HCT116 (cell line): ENCODE data around the gene TCEANC. TPM values are rescaled to one million over a fixed set of nuclear protein-coding genes. Genes with fewer than 3 reads are reported as not detected.

Experiments
- ATAC-seq: fragments of 200-7000 bp; cut with Tn5 transposase; 2 replicates; pipeline ENCODE4 v1.9.1; 2020; ENCODE audit warnings: mild to moderate bottlenecking, moderate library complexity
- BruUV-seq: library from RNA; stranded (reverse); fragments of 400-500 nt; replicated peaks from 2 replicates; lab custom pipeline; 2021; lab: Mats Ljungman, UMichigan
- CTCF ChIA-PET: fragments of 300-600 bp; sonication (Branson Sonifier 250); formaldehyde crosslinking; loops from one replicate; lab custom pipeline; 2021; ENCODE audit warnings: antibody characterized with exemption; lab: Charles Lee
- POLR2A ChIA-PET: fragments of 300-600, 350-600 bp; sonication (Branson Sonifier 250); formaldehyde crosslinking; loops from one replicate; lab custom pipeline; 2021; ENCODE audit warnings: antibody characterized with exemption; lab: Charles Lee
- RAD21 ChIA-PET, 2 experiments: fragments of 300-600 bp; sonication (Branson Sonifier 250); formaldehyde crosslinking; loops; one replicate each; lab custom pipeline; 2023; ENCODE audit warnings: low total read pairs in 2 of 2; ENCODE audit not compliant: uncharacterized antibody in 2 of 2, unreplicated experiment in 2 of 2, low non-redundant PET in 1 of 2; lab: Charles Lee
- DNase-seq: peaks from one replicate; pipeline ENCODE4 v3.0.0-alpha.2; 2010; ENCODE audit warnings: low read depth, low spot score
- H2AFZ ChIP-seq: fragments of 200-600 bp; shearing (Covaris generic), sonication (generic); 2 replicates; pipeline ENCODE4 v1.6.1; 2017; ENCODE audit warnings: low read depth, mixed run types, mixed read lengths, antibody characterized with exemption, low read length; ENCODE audit not compliant: poor library complexity, severe bottlenecking
- H3K27ac ChIP-seq: 2 replicates; pipeline ENCODE4 v1.5.1; 2012; ENCODE audit warnings: low read depth, low read length
- H3K27me3 ChIP-seq: fragments of 200-600 bp; sonication (generic); 2 replicates; pipeline ENCODE4 v1.6.1; 2016; ENCODE audit warnings: mixed run types, low read length, mixed read lengths; ENCODE audit not compliant: insufficient read depth
- H3K36me3 ChIP-seq, 2 experiments: fragments of 200-500 bp in 1 of 2; fragments of 200-600 bp in 1 of 2; sonication (Bioruptor generic) in 1 of 2; sonication (generic) in 1 of 2; 2 replicates each; pipeline versions ENCODE4 v1.5.1 to v1.6.1; 2014 to 2016; ENCODE audit warnings: low read length in 2 of 2, inconsistent platforms in 1 of 2, mixed read lengths in 1 of 2, mixed run types in 1 of 2; ENCODE audit not compliant: insufficient read depth in 2 of 2, control insufficient read depth in 1 of 2
- H3K4me1 ChIP-seq, 2 experiments: fragments of 200-600 bp in 1 of 2; sonication (generic) in 1 of 2; 2 replicates each; pipeline versions ENCODE4 v1.5.1 to v1.6.1; 2012 to 2017; ENCODE audit warnings: low read length in 2 of 2, inconsistent platforms in 1 of 2, mild to moderate bottlenecking in 1 of 2, mixed read lengths in 1 of 2, mixed run types in 1 of 2, moderate library complexity in 1 of 2; ENCODE audit not compliant: insufficient read depth in 2 of 2, control insufficient read depth in 1 of 2
- H3K4me2 ChIP-seq: fragments of 200-600 bp; sonication (generic); 2 replicates; pipeline ENCODE4 v1.6.1; 2017; ENCODE audit warnings: mixed run types, low read length, mixed read lengths
- H3K4me3 ChIP-seq, 2 experiments: fragments of 200-600 bp in 1 of 2; sonication (generic) in 1 of 2; replicated peaks in 1 of 2; 2 replicates each; pipeline ENCODE4 v1.5.1; 2011 to 2016; ENCODE audit warnings: low read length in 2 of 2, control low read depth in 1 of 2, low read depth in 1 of 2, mild to moderate bottlenecking in 1 of 2, mixed read lengths in 1 of 2, mixed run types in 1 of 2
- H3K79me2 ChIP-seq: fragments of 200-600 bp; sonication (generic); 2 replicates; pipeline ENCODE4 v1.6.1; 2017; ENCODE audit warnings: mild to moderate bottlenecking, mixed run types, low read length, moderate library complexity, mixed read lengths; ENCODE audit not compliant: insufficient read depth
- H3K9ac ChIP-seq: fragments of 200-600 bp; sonication (generic); 2 replicates; pipeline ENCODE4 v1.6.1; 2016; ENCODE audit warnings: low read length, mixed read lengths
- H3K9me2 ChIP-seq: fragments of 200-600 bp; sonication (generic), shearing (Covaris generic); 2 replicates; pipeline ENCODE4 v1.6.1; 2017; ENCODE audit warnings: mixed run types, mild to moderate bottlenecking, moderate library complexity; ENCODE audit not compliant: insufficient read depth
- H3K9me3 ChIP-seq, 2 experiments: fragments of 200-500 bp in 1 of 2; fragments of 200-600 bp in 1 of 2; sonication (Bioruptor generic) in 1 of 2; sonication (generic) in 1 of 2; 2 replicates each; pipeline ENCODE4 v1.6.1; 2014 to 2017; ENCODE audit warnings: low read length in 2 of 2, mixed read lengths in 2 of 2, inconsistent platforms in 1 of 2, low read depth in 1 of 2, mild to moderate bottlenecking in 1 of 2, mixed run types in 1 of 2, moderate library complexity in 1 of 2; ENCODE audit not compliant: control insufficient read depth in 1 of 2, insufficient read depth in 1 of 2
- H4K20me1 ChIP-seq: fragments of 200-600 bp; sonication (generic), shearing (Covaris generic); 2 replicates; pipeline ENCODE4 v1.6.1; 2017; ENCODE audit warnings: mixed run types, mild to moderate bottlenecking, moderate library complexity; ENCODE audit not compliant: insufficient read depth
- CBX3 ChIP-seq: IDR thresholded peaks from 2 replicates; pipeline ENCODE4 v1.6.1; 2012; ENCODE audit warnings: low read depth
- JUND ChIP-seq: IDR thresholded peaks from 2 replicates; pipeline ENCODE4 v1.6.1; 2012
- MAX ChIP-seq: IDR thresholded peaks from 2 replicates; pipeline ENCODE4 v1.6.1; 2012
- TCF7L2 ChIP-seq: IDR thresholded peaks from 2 replicates; pipeline ENCODE4 v1.7.0; 2011; ENCODE audit warnings: borderline replicate concordance, inconsistent platforms; ENCODE audit not compliant: insufficient read depth, insufficient read length; ENCODE audit errors: extremely low read depth
- intact Hi-C: fragments of 100-400 bp; cut with micrococcal nuclease; formaldehyde crosslinking; loops from 2 replicates; pipeline ENCODE4 v1.10.0; 2022
- total RNA-seq: library from RNA; stranded (reverse); gene quantifications from one replicate; pipeline ENCODE4 v1.2.1, GENCODE V29; 2021; ENCODE audit not compliant: unreplicated experiment

Gene TCEANC
- total RNA-seq, 1 experiment from 2014 or later, result 1.2 TPM

- ATAC-seq (peak; percentile 46), DNase-seq (peak; percentile 31)
- POLR2A ChIA-PET, result no interaction called here
- H3K4me1 ChIP-seq, result peaks cover 40 to 56% of the 10 kb centered on the region in 2 experiments
- H3K4me3 ChIP-seq, result peak overlapping the region in 1 of 2 experiments; percentile 31; a peak in 2 of 4 replicates
- H3K27ac ChIP-seq, result peak overlapping the region; percentile 73
- RAD21 ChIA-PET, result no interaction called here
- peaks cover 85% of the 10 kb centered on the region for H3K79me2 ChIP-seq
- no TSS peak for BruUV-seq
- no peaks in the 10 kb centered on the region for H3K9me2 ChIP-seq
- intact Hi-C loops, result loop anchor here (5.0 kb wide), 1 partner anchor 40 kb away; the partner anchor contains the start of genes OFD1 and TRAPPC2
- no peak; the same call in 1 of the 2 replicates for TF ChIP-seq JUND
- 0 out of 2 replicates have a peak, but pooled peaks have one; percentile 28 for TF ChIP-seq CBX3
- no peaks in the 10 kb centered on the region for H3K36me3 ChIP-seq
- no peaks in the 10 kb centered on the region for H3K9me3 ChIP-seq
- H2AFZ ChIP-seq, result no peak overlapping the region
- peak overlapping the region; percentile 87 for H3K4me2 ChIP-seq
- H4K20me1 ChIP-seq, result 0 out of 2 replicates have a peak, but pooled peaks cover 4% of the 10 kb centered on the region
- H3K9ac ChIP-seq, result peak overlapping the region; percentile 34
- no peaks in the 10 kb centered on the region for H3K27me3 ChIP-seq
- CTCF ChIA-PET, result interaction anchor here (1.7 kb wide), 1 partner anchor 186 kb away, joined by 5 read pairs; no protein-coding TSS in a partner anchor
Observed at GRCh38 chrX:13692771-13693231, 39.9 kb downstream of the TCEANC start.

- CTCF ChIA-PET, result no interaction called here
- H3K36me3 ChIP-seq, result no peaks in the 10 kb centered on the region
- 0 out of 2 replicates have a peak, but pooled peaks cover 4% of the 10 kb centered on the region for H4K20me1 ChIP-seq
- no peak for ATAC-seq
- peak overlapping the region; percentile 87 for H3K4me2 ChIP-seq
- peak overlapping the region; percentile 73 for H3K27ac ChIP-seq
- H3K27me3 ChIP-seq, result no peaks in the 10 kb centered on the region
- H3K9me3 ChIP-seq, result no peaks in the 10 kb centered on the region
- 0 out of 2 replicates have a peak, but pooled peaks have one; percentile 6 for TF ChIP-seq JUND
- TF ChIP-seq TCF7L2, result no peak
- peak; percentile 10; the same call in 1 of the 2 replicates for TF ChIP-seq MAX
- TF ChIP-seq, all 23 proteins: peak for 2
- H3K4me3 ChIP-seq, result peak overlapping the region in 1 of 2 experiments; percentile 31; a peak in 2 of 4 replicates
- RAD21 ChIA-PET, result no interaction called here
- peaks cover 91% of the 10 kb centered on the region for H3K79me2 ChIP-seq
- peaks cover 40 to 50% of the 10 kb centered on the region in 2 experiments for H3K4me1 ChIP-seq
- no TSS peak for BruUV-seq
- POLR2A ChIA-PET, result no interaction called here
- no peak for DNase-seq
- H3K9ac ChIP-seq, result peak overlapping the region; percentile 34
- intact Hi-C loops, result loop anchor here (5.0 kb wide), 1 partner anchor 39 kb away; the partner anchor contains the start of genes OFD1 and TRAPPC2
- no peaks in the 10 kb centered on the region for H3K9me2 ChIP-seq
- H2AFZ ChIP-seq, result no peak overlapping the region
Observed at GRCh38 chrX:13693341-13693961, 40.5 kb downstream of the TCEANC start.
